Hepatocyte (in vitro differentiated cells): ENCODE data around the gene DAAM1. TPM values are rescaled to one million over a fixed set of nuclear protein-coding genes. Genes with fewer than 3 reads are reported as not detected.

ENCODE experiments used
- DNase-seq: peaks from one replicate; pipeline ENCODE4 v3.0.0-alpha.2; 2016; ENCODE audit warnings: low spot score
- H2AFZ ChIP-seq: fragments of 200-600 bp; sonication (generic); 2 replicates; pipeline ENCODE4 v1.6.0; 2016; ENCODE audit warnings: antibody characterized with exemption, mild to moderate bottlenecking
- H3K27ac ChIP-seq: fragments of 200-600 bp; sonication (generic); 2 replicates; pipeline ENCODE4 v1.5.1; 2016; ENCODE audit warnings: mild to moderate bottlenecking
- H3K27me3 ChIP-seq: fragments of 200-600 bp; sonication (generic); 2 replicates; pipeline ENCODE4 v1.6.1; 2016
- H3K36me3 ChIP-seq: fragments of 200-600 bp; sonication (generic); replicated peaks from 2 replicates; pipeline ENCODE4 v1.5.1; 2016; ENCODE audit warnings: low read depth; ENCODE audit not compliant: insufficient read depth
- H3K4me1 ChIP-seq: fragments of 200-600 bp; sonication (generic); 2 replicates; pipeline ENCODE4 v1.5.1; 2016; ENCODE audit warnings: mild to moderate bottlenecking, moderate library complexity; ENCODE audit not compliant: insufficient read depth
- H3K4me2 ChIP-seq: fragments of 200-600 bp; sonication (generic); 2 replicates; pipeline ENCODE4 v1.6.0; 2016
- H3K4me3 ChIP-seq: fragments of 200-600 bp; sonication (generic); 2 replicates; pipeline ENCODE4 v1.5.1; 2016; ENCODE audit warnings: mild to moderate bottlenecking
- H3K79me2 ChIP-seq: fragments of 200-600 bp; sonication (generic); 2 replicates; pipeline ENCODE4 v1.6.0; 2017; ENCODE audit warnings: mild to moderate bottlenecking
- H3K9me2 ChIP-seq: fragments of 200-600 bp; sonication (generic); replicated peaks from 2 replicates; pipeline ENCODE4 v1.6.0; 2017; ENCODE audit warnings: mild to moderate bottlenecking; ENCODE audit not compliant: insufficient read depth
- H3K9me3 ChIP-seq: fragments of 200-600 bp; sonication (generic); 2 replicates; pipeline ENCODE4 v1.5.1; 2016; ENCODE audit warnings: low read depth, mild to moderate bottlenecking
- H4K20me1 ChIP-seq: fragments of 200-600 bp; sonication (generic); 2 replicates; pipeline ENCODE4 v1.6.0; 2016; ENCODE audit warnings: mild to moderate bottlenecking; ENCODE audit not compliant: insufficient read depth, poor library complexity, severe bottlenecking
- EZH2 ChIP-seq: fragments of 200-600 bp; sonication (generic); IDR thresholded peaks from 2 replicates; pipeline ENCODE4 v1.6.1; 2016; ENCODE audit warnings: antibody characterized with exemption, mild to moderate bottlenecking, borderline replicate concordance
- EZH2phosphoT487 ChIP-seq: fragments of 200-600 bp; sonication (generic); IDR thresholded peaks from one replicate; pipeline ENCODE4 v1.6.1; 2018; ENCODE audit warnings: antibody characterized with exemption, mild to moderate bottlenecking, low read depth, moderate library complexity; ENCODE audit not compliant: unreplicated experiment, severe bottlenecking
- WGBS: methylation state at CpG from one replicate; pipeline ENCODE4 v1.1.6; 2016; ENCODE audit warnings: low lambda C conversion rate; ENCODE audit errors: missing lambda C conversion rate; 5-methylcytosine and 5-hydroxymethylcytosine counted together
- polyA plus RNA-seq: library from polyadenylated mRNA; unstranded; fragments of >200 nt; fragmentation: Nextera tagmentation; extraction: Ambion mirVana; gene quantifications from 2 replicates; pipeline ENCODE4 v1.2.1, GENCODE V29; 2016
- total RNA-seq: library from RNA; depleted of rRNA; stranded (reverse); fragments of >200 nt; gene quantifications from 2 replicates; pipeline ENCODE4 v1.2.3, GENCODE V29; 2014
- TF ChIP-seq, protein P1 (sequence below): fragments of 200-600 bp; sonication (generic); IDR thresholded peaks from 2 replicates; pipeline ENCODE4 v1.5.1; 2016; ENCODE audit warnings: antibody characterized with exemption, mild to moderate bottlenecking; ENCODE audit not compliant: poor library complexity

The DAAM1 gene
- total and polyA plus RNA-seq, 2 experiments from 2014 or later: 21.6 to 23.7 TPM

DNA sequence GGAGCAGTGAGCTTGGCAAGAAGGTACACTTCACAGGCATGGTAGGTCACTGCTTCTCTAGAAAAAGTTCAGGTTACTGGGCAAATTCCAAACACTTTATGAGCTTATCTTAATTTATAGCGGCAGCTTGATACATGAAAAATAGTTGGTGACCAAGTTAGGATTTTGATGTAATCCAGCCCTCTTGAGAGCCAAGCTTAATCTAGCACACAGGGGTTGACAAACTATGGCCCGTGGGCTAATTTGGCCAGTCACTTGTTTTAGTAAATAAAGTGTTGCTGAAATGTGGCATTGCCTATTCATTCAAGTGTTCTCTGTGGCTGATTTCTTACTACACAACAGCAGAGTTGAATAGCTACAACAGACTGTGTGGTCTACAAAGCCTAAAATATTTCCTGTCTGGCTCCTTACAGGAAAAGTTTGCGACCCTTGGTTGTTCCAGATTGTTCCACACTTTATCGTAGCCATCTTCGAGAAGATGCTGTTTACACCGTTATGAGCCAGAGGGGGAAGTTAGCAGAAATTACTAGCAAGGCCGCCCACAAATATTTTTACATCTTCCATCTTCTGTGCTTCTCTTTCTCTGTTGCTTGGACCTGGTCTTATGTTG is 120.9 kb downstream of the DAAM1 start:
- WGBS: 81% methylated on average over 7 of the region's 7 CpGs
- Histone ChIP-seq H3K9me2 (no peaks in the 10 kb centered on the region), H3K79me2 (peaks cover 30% of the 10 kb centered on the region), H3K4me3 (no peak overlapping the region), H3K4me2 (no peak overlapping the region), H3K27me3 (no peaks in the 10 kb centered on the region), H3K4me1 (peaks cover 42% of the 10 kb centered on the region), H3K36me3 (no peaks in the 10 kb centered on the region), H3K27ac (no peak overlapping the region), H2AFZ (no peak overlapping the region), H3K9me3 (no peaks in the 10 kb centered on the region), H4K20me1 (no peaks in the 10 kb centered on the region)
- TF ChIP-seq EZH2 (no peak), EZH2phosphoT487 (no peak)
- TF ChIP-seq, protein P1, sequence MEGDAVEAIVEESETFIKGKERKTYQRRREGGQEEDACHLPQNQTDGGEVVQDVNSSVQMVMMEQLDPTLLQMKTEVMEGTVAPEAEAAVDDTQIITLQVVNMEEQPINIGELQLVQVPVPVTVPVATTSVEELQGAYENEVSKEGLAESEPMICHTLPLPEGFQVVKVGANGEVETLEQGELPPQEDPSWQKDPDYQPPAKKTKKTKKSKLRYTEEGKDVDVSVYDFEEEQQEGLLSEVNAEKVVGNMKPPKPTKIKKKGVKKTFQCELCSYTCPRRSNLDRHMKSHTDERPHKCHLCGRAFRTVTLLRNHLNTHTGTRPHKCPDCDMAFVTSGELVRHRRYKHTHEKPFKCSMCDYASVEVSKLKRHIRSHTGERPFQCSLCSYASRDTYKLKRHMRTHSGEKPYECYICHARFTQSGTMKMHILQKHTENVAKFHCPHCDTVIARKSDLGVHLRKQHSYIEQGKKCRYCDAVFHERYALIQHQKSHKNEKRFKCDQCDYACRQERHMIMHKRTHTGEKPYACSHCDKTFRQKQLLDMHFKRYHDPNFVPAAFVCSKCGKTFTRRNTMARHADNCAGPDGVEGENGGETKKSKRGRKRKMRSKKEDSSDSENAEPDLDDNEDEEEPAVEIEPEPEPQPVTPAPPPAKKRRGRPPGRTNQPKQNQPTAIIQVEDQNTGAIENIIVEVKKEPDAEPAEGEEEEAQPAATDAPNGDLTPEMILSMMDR: no peak
- no peak for DNase-seq

- H3K27ac ChIP-seq: no peak overlapping the region
Measured at GRCh38 chr14:59310633-59311032, 122.2 kb downstream of the DAAM1 start.

GRCh38 chr14:59311723-59312122 is 123.3 kb downstream of the DAAM1 start:
- Histone ChIP-seq H3K36me3 (no peaks in the 10 kb centered on the region), H3K4me3 (no peak overlapping the region), H3K79me2 (peaks cover 32% of the 10 kb centered on the region), H3K27me3 (no peaks in the 10 kb centered on the region), H2AFZ (no peak overlapping the region), H3K9me2 (no peaks in the 10 kb centered on the region), H3K4me1 (peaks cover 39% of the 10 kb centered on the region), H4K20me1 (no peaks in the 10 kb centered on the region), H3K27ac (no peak overlapping the region), H3K9me3 (no peaks in the 10 kb centered on the region), H3K4me2 (no peak overlapping the region)
- WGBS: 86% methylated on average over 3 of the region's 3 CpGs
- TF ChIP-seq EZH2 (no peak), EZH2phosphoT487 (no peak)
- TF ChIP-seq, protein P1: no peak
- DNase-seq: no peak

More at GRCh38 chr14:59310633-59311032, 122.2 kb downstream of the DAAM1 start:
- no peaks in the 10 kb centered on the region for H3K9me2 ChIP-seq
- no peaks in the 10 kb centered on the region for H3K36me3 ChIP-seq
- H3K4me2 ChIP-seq: no peak overlapping the region
- H3K4me1 ChIP-seq: peaks cover 42% of the 10 kb centered on the region
- no peaks in the 10 kb centered on the region for H3K27me3 ChIP-seq
- no peaks in the 10 kb centered on the region for H4K20me1 ChIP-seq
- DNase-seq: no peak
- H3K79me2 ChIP-seq: peaks cover 30% of the 10 kb centered on the region
- WGBS: 43% methylated on average over 3 of the region's 3 CpGs
- H3K4me3 ChIP-seq: no peak overlapping the region
- TF ChIP-seq EZH2phosphoT487 (no peak), EZH2 (no peak)
- TF ChIP-seq, protein P1: no peak
- H2AFZ ChIP-seq: no peak overlapping the region
- H3K9me3 ChIP-seq: no peaks in the 10 kb centered on the region
